NCI-H1092 treated with DMSO at 0.1 percent for 48 hours (cell line): Measurements from ENCODE around the gene RAB36.

ENCODE experiments used
- DNase-seq: peaks from one replicate; lab custom pipeline; 2025; lab: John Stamatoyannopoulos, UW

RAB36 gene

DNA sequence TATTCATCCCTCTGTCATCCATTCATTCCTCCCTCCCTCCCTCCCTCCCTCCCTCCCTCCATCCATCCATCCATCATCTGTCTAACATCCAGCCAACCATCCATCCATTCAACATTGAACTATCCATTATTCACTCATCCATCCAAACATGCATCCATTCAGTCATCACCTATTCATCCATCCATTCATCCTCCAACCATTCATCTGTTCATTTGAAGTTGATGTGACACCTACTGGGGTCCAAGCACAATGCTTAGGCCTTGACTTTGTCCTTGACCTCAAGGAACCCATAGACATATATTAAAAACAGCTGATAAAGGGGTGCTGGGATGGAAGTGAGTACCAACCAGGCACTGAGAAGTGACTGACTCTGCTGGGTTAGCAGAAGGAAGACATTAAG, 61.6 kb downstream of the RAB36 start:
- no peak for DNase-seq

DNA sequence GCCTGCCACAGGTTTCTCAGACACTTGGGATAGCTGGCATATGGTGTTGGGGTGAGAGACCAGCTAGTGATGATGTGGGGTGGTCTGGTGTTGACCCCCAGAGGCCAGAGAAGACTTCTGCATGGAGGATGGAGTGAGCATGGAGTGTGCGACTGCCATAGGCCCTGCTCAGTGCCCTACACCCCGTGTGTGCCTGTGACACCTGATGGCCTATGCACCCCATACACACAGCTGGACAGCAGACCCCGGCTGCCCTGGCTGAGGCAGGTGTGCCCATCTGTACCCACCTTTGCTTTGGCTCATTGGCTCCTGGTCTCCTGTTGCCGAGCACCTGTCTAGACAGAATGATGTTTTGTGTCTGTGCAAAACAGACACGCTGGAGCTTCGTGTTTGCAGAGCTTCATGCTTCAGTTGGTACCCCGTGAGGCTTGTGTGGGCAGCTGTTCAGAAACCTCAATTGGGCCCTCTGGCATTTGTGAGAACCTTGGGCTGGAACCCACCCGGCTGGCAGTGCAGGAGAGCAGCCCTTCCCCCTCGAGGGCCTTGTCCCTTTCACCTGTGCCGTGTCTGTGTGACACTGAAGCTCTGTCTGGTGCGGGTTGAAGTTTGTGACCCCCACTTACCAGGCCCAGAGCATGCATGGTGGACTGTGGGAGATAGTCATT, 62.6 kb downstream of the RAB36 start:
- DNase-seq: peak; percentile 84

DNA sequence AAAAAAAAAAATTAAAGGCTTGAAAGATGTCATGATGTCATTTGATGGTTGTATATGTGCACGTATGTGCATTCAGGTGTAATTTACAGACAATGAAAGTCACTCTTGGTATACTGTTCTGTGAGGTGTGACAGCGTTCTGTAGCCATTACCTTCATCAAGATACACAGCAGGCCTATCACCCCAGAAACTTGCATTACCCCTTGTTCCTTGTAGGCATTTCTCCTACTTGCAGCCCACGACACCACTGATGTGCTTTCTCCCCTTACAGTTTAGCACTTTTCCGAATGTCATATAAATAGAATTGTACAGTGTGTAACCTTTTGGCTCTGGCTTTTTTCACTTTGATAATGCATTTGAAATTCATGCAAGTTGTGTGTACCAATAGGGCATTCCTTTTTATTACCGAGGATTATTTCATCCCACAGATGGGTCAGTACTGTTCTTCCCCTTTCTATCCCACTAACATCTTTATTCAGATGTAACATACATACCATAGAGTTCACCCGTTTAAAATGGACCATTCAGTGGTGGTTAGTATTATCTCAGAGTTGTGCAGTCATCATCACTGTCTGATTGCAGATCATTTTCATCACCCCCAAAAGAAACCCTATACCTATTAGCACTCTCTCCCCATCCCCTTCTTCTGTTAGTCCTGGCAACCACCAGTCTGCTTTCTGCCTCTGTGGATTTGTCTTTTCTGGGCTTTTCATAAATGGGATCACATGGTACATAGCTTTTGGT, 65.3 kb downstream of the RAB36 start:
- DNase-seq: no peak

DNA sequence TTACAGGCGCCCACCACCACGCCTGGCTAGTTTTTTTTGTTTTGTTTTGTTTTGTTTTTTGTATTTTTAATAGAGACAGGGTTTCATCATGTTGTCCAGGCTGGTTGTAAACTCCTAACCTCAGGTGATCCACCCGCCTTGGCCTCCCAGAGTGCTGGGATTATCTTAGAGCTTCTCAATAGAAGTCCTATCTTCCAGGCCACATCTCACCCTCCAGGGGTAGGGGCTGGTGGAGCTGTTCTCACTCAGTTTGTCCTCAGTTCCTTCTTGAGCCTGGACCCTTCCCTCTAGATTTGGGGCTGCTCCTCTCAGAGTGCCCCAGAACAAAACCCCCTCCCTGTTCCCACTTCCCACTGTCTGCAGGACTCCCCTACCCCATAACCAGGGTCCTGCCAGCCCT, 66.3 kb downstream of the RAB36 start:
- no peak for DNase-seq

DNA sequence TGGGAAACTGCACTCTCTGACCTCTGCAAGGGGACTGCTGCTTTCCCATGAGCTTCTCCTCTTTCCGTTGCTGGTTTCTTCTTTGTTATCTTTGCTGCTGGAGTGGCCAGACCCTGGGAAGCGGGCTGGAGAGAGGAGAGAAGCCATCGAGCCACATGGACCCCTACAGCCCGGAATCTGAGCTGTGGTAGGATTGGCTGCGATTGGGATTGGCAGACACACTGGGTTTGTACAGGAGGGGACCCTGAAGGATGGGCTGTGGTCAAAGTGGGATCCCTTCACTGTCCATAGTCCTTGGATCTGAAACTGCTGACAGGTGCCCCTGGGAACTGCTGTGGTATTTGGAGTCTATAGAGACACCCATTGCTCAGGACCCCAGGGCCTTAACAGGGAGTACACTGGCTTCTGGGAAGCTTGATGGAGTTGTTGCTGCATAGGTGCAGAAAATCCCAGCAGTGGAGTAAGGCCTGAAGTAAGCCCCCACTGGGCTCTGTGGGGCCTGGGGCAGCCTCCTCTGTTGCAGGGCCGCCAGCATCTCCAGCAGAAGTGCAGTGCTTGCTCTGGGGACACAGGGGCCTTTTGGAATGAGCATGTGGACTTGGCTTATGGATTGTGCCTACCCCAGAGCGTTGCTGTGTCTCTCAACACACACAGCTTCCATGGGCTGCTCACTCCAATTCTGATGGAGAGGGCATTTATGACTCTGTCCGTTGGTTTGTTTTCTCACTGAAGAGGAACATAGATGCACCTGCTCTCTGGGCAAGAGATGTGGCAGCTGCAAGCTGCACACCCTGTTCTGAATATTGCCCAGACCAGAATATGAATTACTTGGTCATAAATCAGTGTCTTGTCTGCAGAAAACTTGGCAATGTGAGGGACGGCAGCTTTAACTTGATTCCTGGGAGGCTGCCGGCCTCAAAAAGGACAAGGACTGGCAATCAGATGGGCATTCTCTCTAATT, 67.1 kb downstream of the RAB36 start:
- DNase-seq: peak; percentile 89

DNA sequence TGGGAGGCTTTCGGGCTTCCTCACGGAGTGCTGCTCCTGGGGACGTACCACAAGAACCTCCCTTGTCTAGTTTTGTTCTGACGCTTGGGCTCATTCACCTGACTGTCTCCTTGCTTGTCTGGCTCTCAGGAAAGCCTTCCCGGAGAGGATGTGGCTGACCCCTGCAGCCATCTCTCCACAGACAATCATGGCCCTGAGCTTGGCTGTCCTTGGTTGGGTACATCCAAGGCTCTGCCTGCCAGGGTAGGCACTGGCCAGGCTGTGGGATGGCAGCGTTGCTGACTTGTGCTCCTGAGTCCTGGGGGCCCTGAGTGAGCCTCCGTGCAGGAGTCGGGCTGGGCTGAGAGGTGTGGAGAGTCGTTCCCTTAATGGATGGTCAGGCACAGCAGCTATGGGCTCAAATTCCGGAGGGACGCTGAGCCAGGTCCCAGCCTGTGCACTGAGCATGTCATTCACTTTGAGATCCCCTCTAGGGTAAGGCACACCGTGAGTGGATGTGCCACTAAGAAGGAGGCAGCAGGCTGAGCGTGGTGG, 67.8 kb downstream of the RAB36 start:
- no peak for DNase-seq

DNA sequence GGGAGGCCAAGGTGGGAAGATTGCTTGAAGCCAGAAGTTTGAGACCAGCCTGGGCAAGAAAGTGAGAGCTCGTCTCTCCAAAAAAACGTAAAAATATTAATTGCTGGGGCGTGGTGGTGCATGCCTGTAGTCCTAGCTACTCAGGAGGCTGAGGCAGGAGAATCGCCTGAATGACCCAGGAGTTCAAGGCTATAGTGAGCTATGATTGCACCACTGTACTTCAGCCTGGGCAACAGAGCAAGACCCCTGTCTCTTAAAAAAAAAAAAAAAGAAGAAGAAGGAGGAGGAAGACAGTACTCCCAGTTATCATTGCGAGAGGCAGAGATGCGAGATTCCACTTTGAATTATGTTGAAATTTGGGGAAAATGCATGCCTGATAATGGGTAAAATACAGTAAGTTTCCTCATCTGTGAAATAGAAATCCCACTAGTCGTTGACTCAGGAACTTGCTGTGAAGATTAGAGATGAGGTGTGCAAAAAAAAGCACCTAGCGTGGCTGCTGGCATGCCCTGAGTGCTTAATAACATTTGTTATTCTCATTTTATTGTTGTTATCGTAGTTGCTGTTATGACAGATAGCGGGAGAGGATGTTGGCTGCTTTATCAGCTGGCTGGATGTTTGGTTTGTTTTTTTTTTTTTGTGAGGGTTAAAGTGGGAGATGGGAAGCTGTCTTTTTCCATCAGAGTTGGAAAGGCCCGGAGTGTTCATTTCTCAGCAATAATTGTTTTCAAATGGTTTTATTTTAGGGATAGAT, 68.5 kb downstream of the RAB36 start:
- DNase-seq: no peak
